ENCODE measurements around the gene POLRMT.
A peak's percentile ranks its signal among the peaks of the same experiment; 100 is the strongest.

The POLRMT gene

GRCh38 chr19:648904-649801, 15.8 kb upstream of the POLRMT start:
- Mint-ChIP-seq H3K4me1 (no peaks in the 10 kb centered on the region), H3K27me3 (no peaks in the 10 kb centered on the region), H3K27ac (ENCODE audit: low read depth) (no peak overlapping the region), H3K9me3 (no peaks in the 10 kb centered on the region), H3K36me3 (ENCODE audit: insufficient read depth) (peaks cover 43% of the 10 kb centered on the region), H3K4me3 (no peak overlapping the region)
- no peak for DNase-seq (ENCODE audit: low spot score in 2 of 2)
- no peak for ATAC-seq (replicated peaks; ENCODE audit: extremely low read depth, poor library complexity, severe bottlenecking)

- H3K27me3 Mint-ChIP-seq = no peaks in the 10 kb centered on the region
- peaks cover 36% of the 10 kb centered on the region for H3K36me3 Mint-ChIP-seq (ENCODE audit: insufficient read depth)
- no peaks in the 10 kb centered on the region for H3K4me1 Mint-ChIP-seq
- ATAC-seq (replicated peaks; ENCODE audit: extremely low read depth, poor library complexity, severe bottlenecking) (no peak), DNase-seq (ENCODE audit: low spot score in 2 of 2) (no peak)
- no peaks in the 10 kb centered on the region for H3K9me3 Mint-ChIP-seq
- no peak overlapping the region for H3K27ac Mint-ChIP-seq (ENCODE audit: low read depth)
- no peak overlapping the region for H3K4me3 Mint-ChIP-seq
Measured at GRCh38 chr19:648305-648704, 15.0 kb upstream of the POLRMT start.

GRCh38 chr19:647566-648284, 14.4 kb upstream of the POLRMT start:
- no peaks in the 10 kb centered on the region for H3K27me3 Mint-ChIP-seq
- DNase-seq (ENCODE audit: low spot score in 2 of 2) (no peak), ATAC-seq (replicated peaks; ENCODE audit: extremely low read depth, poor library complexity, severe bottlenecking) (no peak)
- no peaks in the 10 kb centered on the region for H3K4me1 Mint-ChIP-seq
- no peaks in the 10 kb centered on the region for H3K9me3 Mint-ChIP-seq
- no peak overlapping the region for H3K4me3 Mint-ChIP-seq
- H3K36me3 Mint-ChIP-seq (ENCODE audit: insufficient read depth) = peaks cover 34% of the 10 kb centered on the region
- no peak overlapping the region for H3K27ac Mint-ChIP-seq (ENCODE audit: low read depth)

- peaks cover 32% of the 10 kb centered on the region for H3K36me3 Mint-ChIP-seq (ENCODE audit: insufficient read depth)
- DNase-seq (ENCODE audit: low spot score in 2 of 2) (no peak), ATAC-seq (replicated peaks; ENCODE audit: extremely low read depth, poor library complexity, severe bottlenecking) (no peak)
- no peaks in the 10 kb centered on the region for H3K9me3 Mint-ChIP-seq
- H3K27ac Mint-ChIP-seq (ENCODE audit: low read depth) = no peak overlapping the region
- H3K27me3 Mint-ChIP-seq = no peaks in the 10 kb centered on the region
- H3K4me1 Mint-ChIP-seq = no peaks in the 10 kb centered on the region
- H3K4me3 Mint-ChIP-seq = no peak overlapping the region
Measured at GRCh38 chr19:646779-647565, 13.6 kb upstream of the POLRMT start.

- Mint-ChIP-seq H3K4me3 (peak overlapping the region; percentile 20), H3K36me3 (ENCODE audit: insufficient read depth) (peaks cover 32% of the 10 kb centered on the region), H3K27me3 (no peaks in the 10 kb centered on the region), H3K9me3 (no peaks in the 10 kb centered on the region), H3K4me1 (no peaks in the 10 kb centered on the region), H3K27ac (ENCODE audit: low read depth) (no peak overlapping the region)
- DNase-seq (ENCODE audit: low spot score in 2 of 2) (no peak), ATAC-seq (replicated peaks; ENCODE audit: extremely low read depth, poor library complexity, severe bottlenecking) (no peak)
Measured at GRCh38 chr19:645912-646778, 12.8 kb upstream of the POLRMT start.

- no peak overlapping the region for H3K4me3 Mint-ChIP-seq
- ATAC-seq (replicated peaks; ENCODE audit: extremely low read depth, poor library complexity, severe bottlenecking) = no peak
- no peak overlapping the region for H3K27ac Mint-ChIP-seq (ENCODE audit: low read depth)
Measured at GRCh38 chr19:644789-645188, 11.5 kb upstream of the POLRMT start.

GRCh38 chr19:644363-644762, 11.0 kb upstream of the POLRMT start:
- Mint-ChIP-seq H3K4me3 (no peak overlapping the region), H3K4me1 (peaks cover 12% of the 10 kb centered on the region), H3K9me3 (no peaks in the 10 kb centered on the region), H3K27ac (ENCODE audit: low read depth) (no peak overlapping the region), H3K27me3 (no peaks in the 10 kb centered on the region), H3K36me3 (ENCODE audit: insufficient read depth) (peaks cover 21% of the 10 kb centered on the region)
- ATAC-seq (replicated peaks; ENCODE audit: extremely low read depth, poor library complexity, severe bottlenecking) (no peak), DNase-seq (ENCODE audit: low spot score in 2 of 2) (no peak)

More at GRCh38 chr19:644789-645188, 11.5 kb upstream of the POLRMT start:
- Mint-ChIP-seq H3K9me3 (no peaks in the 10 kb centered on the region), H3K4me1 (peaks cover 9% of the 10 kb centered on the region), H3K27me3 (no peaks in the 10 kb centered on the region), H3K36me3 (ENCODE audit: insufficient read depth) (peaks cover 23% of the 10 kb centered on the region)
- no peak for DNase-seq (ENCODE audit: low spot score in 2 of 2)

GRCh38 chr19:643736-644135, 10.4 kb upstream of the POLRMT start:
- Mint-ChIP-seq H3K27me3 (no peaks in the 10 kb centered on the region), H3K36me3 (ENCODE audit: insufficient read depth) (peaks cover 19% of the 10 kb centered on the region), H3K27ac (ENCODE audit: low read depth) (no peak overlapping the region), H3K9me3 (no peaks in the 10 kb centered on the region), H3K4me1 (peaks cover 16% of the 10 kb centered on the region), H3K4me3 (no peak overlapping the region)
- DNase-seq (ENCODE audit: low spot score in 2 of 2) = no peak
- ATAC-seq (replicated peaks; ENCODE audit: extremely low read depth, poor library complexity, severe bottlenecking) = no peak

GRCh38 chr19:642767-643727, 9.7 kb upstream of the POLRMT start:
- peaks cover 16% of the 10 kb centered on the region for H3K36me3 Mint-ChIP-seq (ENCODE audit: insufficient read depth)
- no peak overlapping the region for H3K27ac Mint-ChIP-seq (ENCODE audit: low read depth)
- no peak overlapping the region for H3K4me3 Mint-ChIP-seq
- ATAC-seq (replicated peaks; ENCODE audit: extremely low read depth, poor library complexity, severe bottlenecking) (no peak), DNase-seq (ENCODE audit: low spot score in 2 of 2) (no peak)
- H3K9me3 Mint-ChIP-seq = no peaks in the 10 kb centered on the region
- H3K27me3 Mint-ChIP-seq = no peaks in the 10 kb centered on the region
- peaks cover 16% of the 10 kb centered on the region for H3K4me1 Mint-ChIP-seq

- Mint-ChIP-seq H3K27me3 (no peaks in the 10 kb centered on the region), H3K36me3 (ENCODE audit: insufficient read depth) (peaks cover 14% of the 10 kb centered on the region), H3K27ac (ENCODE audit: low read depth) (peak overlapping the region; percentile 89), H3K4me3 (no peak overlapping the region), H3K9me3 (no peaks in the 10 kb centered on the region), H3K4me1 (peaks cover 20% of the 10 kb centered on the region)
- no peak for DNase-seq (ENCODE audit: low spot score in 2 of 2)
- no peak for ATAC-seq (replicated peaks; ENCODE audit: extremely low read depth, poor library complexity, severe bottlenecking)
Measured at GRCh38 chr19:641702-642101, 8.4 kb upstream of the POLRMT start.

- peaks cover 10% of the 10 kb centered on the region for H3K36me3 Mint-ChIP-seq (ENCODE audit: insufficient read depth)
- H3K27ac Mint-ChIP-seq (ENCODE audit: low read depth) = peak overlapping the region; percentile 89
- peaks cover 20% of the 10 kb centered on the region for H3K4me1 Mint-ChIP-seq
- ATAC-seq (replicated peaks; ENCODE audit: extremely low read depth, poor library complexity, severe bottlenecking) = no peak
- H3K4me3 Mint-ChIP-seq = no peak overlapping the region
- no peaks in the 10 kb centered on the region for H3K27me3 Mint-ChIP-seq
- H3K9me3 Mint-ChIP-seq = no peaks in the 10 kb centered on the region
- DNase-seq (ENCODE audit: low spot score in 2 of 2) = no peak
Measured at GRCh38 chr19:640606-641189, 7.4 kb upstream of the POLRMT start.

Measured in central memory CD8-positive, alpha-beta T cell (primary cell).